ENCODE data around the gene FAM83E. TPM values are rescaled to one million over a fixed set of nuclear protein-coding genes. Genes with fewer than 3 reads are reported as not detected.

FAM83E gene
- polyA plus RNA-seq, 3 donors: not detected

DNA sequence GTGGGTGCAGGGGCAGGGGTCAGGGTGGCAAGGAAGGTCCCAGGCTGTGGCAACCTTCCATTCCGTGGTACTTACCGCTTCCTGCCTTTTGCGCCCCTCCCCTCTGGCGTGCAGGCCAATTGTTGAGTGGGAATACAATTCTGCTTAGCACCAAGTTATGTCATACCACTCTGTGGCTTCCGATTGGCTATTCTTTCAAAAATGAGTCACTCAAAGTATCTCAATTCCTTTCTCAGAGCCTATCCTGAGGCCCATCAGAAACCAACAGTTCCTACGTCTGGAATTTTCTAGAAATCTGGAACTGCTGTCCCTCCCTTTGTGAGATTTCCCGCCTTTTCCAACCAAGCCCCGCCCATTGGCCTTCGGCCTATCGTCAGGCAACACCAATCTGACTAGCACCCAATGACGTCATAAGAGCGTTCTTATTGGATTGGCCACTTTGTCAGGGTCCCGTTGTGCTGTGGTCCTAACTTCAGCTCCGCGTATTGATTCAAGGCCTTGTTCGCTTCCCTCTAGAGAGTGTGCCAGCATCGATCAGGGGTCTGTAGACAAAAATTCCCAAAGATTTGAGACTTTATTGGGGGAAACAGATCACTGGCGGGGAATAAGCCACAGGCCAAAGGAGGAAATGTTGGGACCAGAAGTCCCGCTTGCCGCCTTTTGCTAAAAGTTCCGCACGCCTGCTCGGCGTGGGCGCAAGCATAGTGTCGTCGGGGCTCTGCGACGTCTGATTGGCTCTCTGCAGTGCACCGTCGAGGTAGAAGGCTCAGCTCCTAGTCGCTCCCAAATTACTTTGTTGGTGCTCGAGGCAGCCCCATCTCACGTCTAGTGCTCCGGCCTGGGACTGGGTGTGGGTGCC is 46.2 kb upstream of the FAM83E start:
- peak overlapping the region; percentile 45 for H3K9ac ChIP-seq (ENCODE audit: insufficient read depth, low read length, poor library complexity, severe bottlenecking)
- H3K27ac ChIP-seq (ENCODE audit: low read depth in 1 of 2, low read length in 2 of 2): peak overlapping the region; percentile 24 to 86

DNA sequence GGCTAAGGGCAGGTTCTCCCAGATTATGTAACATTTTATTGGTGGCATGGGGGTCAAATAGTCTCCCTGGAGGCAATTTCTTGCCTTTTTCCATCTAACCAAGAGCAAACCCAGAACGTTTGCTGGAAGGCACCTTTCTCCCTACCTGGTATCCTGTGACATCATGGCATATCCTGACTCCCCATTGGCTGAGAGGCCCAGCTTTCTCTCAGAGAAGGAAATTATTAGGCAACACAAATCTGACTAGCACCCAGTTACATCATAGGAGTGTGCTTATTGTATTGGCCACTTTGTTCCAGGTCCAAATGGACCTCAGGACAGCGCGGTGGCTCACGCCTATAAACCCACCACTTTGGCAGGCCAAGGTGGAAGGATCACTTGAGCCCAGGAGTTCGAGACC is 44.9 kb upstream of the FAM83E start:
- 67% methylated on average over 3 of the region's 5 CpGs for WGBS (ENCODE audit: insufficient coverage)
- no peak overlapping the region for H3K9ac ChIP-seq (ENCODE audit: insufficient read depth, low read length, poor library complexity, severe bottlenecking)
- H3K4me1 ChIP-seq (ENCODE audit: control insufficient read depth in 1 of 2, insufficient read depth in 2 of 2, low read length in 2 of 2): peaks cover 18 to 22% of the 10 kb centered on the region in 2 donors
- H3K79me2 ChIP-seq (ENCODE audit: insufficient read depth, low read length): no peaks in the 10 kb centered on the region
- H3K4me3 ChIP-seq (replicated peaks in 1 of 3; ENCODE audit: low read depth in 2 of 3, low read length in 3 of 3): no peak overlapping the region
- Mint-ChIP-seq H3K9me3 (no peaks in the 10 kb centered on the region), H3K27me3 (ENCODE audit: low read depth in 3 of 3) (peaks cover 3 to 7% (median 7%) of the 10 kb centered on the region in 3 donors), H3K4me1 (peaks cover 16% of the 10 kb centered on the region), H3K4me3 (no peak overlapping the region), H3K27ac (peak overlapping the region in 4 of 7 donors; percentile 47 to 81 (median 74)), H3K36me3 (no peaks in the 10 kb centered on the region)
- no peaks in the 10 kb centered on the region for H4K20me1 ChIP-seq (ENCODE audit: insufficient read depth, low read length)
- H3K27me3 ChIP-seq (ENCODE audit: control insufficient read depth in 2 of 2, insufficient read depth in 2 of 2, low read length in 2 of 2): no peaks in the 10 kb centered on the region
- H3K27ac ChIP-seq (ENCODE audit: low read depth in 1 of 2, low read length in 2 of 2): no peak overlapping the region
- no peaks in the 10 kb centered on the region for H3K36me3 ChIP-seq (replicated peaks in 1 of 2; ENCODE audit: control insufficient read depth in 1 of 2, insufficient read depth in 2 of 2, low read length in 2 of 2)
- no peak overlapping the region for H2AFZ ChIP-seq (ENCODE audit: insufficient read depth, low read depth, low read length, poor library complexity, severe bottlenecking)
- H3K4me2 ChIP-seq (replicated peaks; ENCODE audit: extremely low read depth, low read length, poor library complexity, severe bottlenecking): no peak overlapping the region
- H3K9me3 ChIP-seq (replicated peaks in 1 of 2; ENCODE audit: control insufficient read depth in 1 of 2, insufficient read depth in 1 of 2, low read length in 2 of 2): no peaks in the 10 kb centered on the region
- peak; percentile 46 to 79 (median 78) for DNase-seq
- TF ChIP-seq, protein P1, sequence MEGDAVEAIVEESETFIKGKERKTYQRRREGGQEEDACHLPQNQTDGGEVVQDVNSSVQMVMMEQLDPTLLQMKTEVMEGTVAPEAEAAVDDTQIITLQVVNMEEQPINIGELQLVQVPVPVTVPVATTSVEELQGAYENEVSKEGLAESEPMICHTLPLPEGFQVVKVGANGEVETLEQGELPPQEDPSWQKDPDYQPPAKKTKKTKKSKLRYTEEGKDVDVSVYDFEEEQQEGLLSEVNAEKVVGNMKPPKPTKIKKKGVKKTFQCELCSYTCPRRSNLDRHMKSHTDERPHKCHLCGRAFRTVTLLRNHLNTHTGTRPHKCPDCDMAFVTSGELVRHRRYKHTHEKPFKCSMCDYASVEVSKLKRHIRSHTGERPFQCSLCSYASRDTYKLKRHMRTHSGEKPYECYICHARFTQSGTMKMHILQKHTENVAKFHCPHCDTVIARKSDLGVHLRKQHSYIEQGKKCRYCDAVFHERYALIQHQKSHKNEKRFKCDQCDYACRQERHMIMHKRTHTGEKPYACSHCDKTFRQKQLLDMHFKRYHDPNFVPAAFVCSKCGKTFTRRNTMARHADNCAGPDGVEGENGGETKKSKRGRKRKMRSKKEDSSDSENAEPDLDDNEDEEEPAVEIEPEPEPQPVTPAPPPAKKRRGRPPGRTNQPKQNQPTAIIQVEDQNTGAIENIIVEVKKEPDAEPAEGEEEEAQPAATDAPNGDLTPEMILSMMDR (IDR thresholded peaks at IDR 0.05): no peak
- intact Hi-C loops (cut with micrococcal nuclease): no loop called here

More for the DNA sequence above, 46.2 kb upstream of the FAM83E start:
- Mint-ChIP-seq H3K4me3 (peak overlapping the region; percentile 69 to 74), H3K27me3 (ENCODE audit: low read depth in 3 of 3) (peaks cover 2 to 7% (median 7%) of the 10 kb centered on the region in 3 donors), H3K36me3 (no peaks in the 10 kb centered on the region), H3K4me1 (peaks cover 16% of the 10 kb centered on the region), H3K27ac (peak overlapping the region; percentile 89 to 99 (median 98)), H3K9me3 (no peaks in the 10 kb centered on the region)
- Histone ChIP-seq H2AFZ (ENCODE audit: insufficient read depth, low read depth, low read length, poor library complexity, severe bottlenecking) (peak overlapping the region; percentile 64), H3K9me3 (replicated peaks in 1 of 2; ENCODE audit: control insufficient read depth in 1 of 2, insufficient read depth in 1 of 2, low read length in 2 of 2) (no peaks in the 10 kb centered on the region), H3K36me3 (replicated peaks in 1 of 2; ENCODE audit: control insufficient read depth in 1 of 2, insufficient read depth in 2 of 2, low read length in 2 of 2) (no peaks in the 10 kb centered on the region), H4K20me1 (ENCODE audit: insufficient read depth, low read length) (no peaks in the 10 kb centered on the region), H3K79me2 (ENCODE audit: insufficient read depth, low read length) (no peaks in the 10 kb centered on the region), H3K4me3 (replicated peaks in 1 of 3; ENCODE audit: low read depth in 2 of 3, low read length in 3 of 3) (peak overlapping the region in 1 of 3 experiments; percentile 64), H3K4me1 (ENCODE audit: control insufficient read depth in 1 of 2, insufficient read depth in 2 of 2, low read length in 2 of 2) (peaks cover 18 to 22% of the 10 kb centered on the region in 2 donors), H3K27me3 (ENCODE audit: control insufficient read depth in 2 of 2, insufficient read depth in 2 of 2, low read length in 2 of 2) (no peaks in the 10 kb centered on the region), H3K4me2 (replicated peaks; ENCODE audit: extremely low read depth, low read length, poor library complexity, severe bottlenecking) (peak overlapping the region; percentile 73)
- intact Hi-C loops (cut with micrococcal nuclease): no loop called here
- TF ChIP-seq, protein P1 (IDR thresholded peaks at IDR 0.05): no peak
- 48% methylated on average over 35 of the region's 35 CpGs for WGBS (ENCODE audit: insufficient coverage)
- DNase-seq: peak; percentile 82 to 92 (median 89)
